GM21526 (cell line): ENCODE measurements around the gene EPHA3.

Source experiments
- ATAC-seq: cut with Tn5 transposase; IDR thresholded peaks from one replicate; pipeline ENCODE4 v1.9.1; 2021; ENCODE audit warnings: moderate library complexity; ENCODE audit not compliant: unreplicated experiment, low FRiP score

Gene EPHA3

GRCh38 chr3:89434621-89435380 is 327.4 kb downstream of the EPHA3 start:
- ATAC-seq, result no peak

DNA sequence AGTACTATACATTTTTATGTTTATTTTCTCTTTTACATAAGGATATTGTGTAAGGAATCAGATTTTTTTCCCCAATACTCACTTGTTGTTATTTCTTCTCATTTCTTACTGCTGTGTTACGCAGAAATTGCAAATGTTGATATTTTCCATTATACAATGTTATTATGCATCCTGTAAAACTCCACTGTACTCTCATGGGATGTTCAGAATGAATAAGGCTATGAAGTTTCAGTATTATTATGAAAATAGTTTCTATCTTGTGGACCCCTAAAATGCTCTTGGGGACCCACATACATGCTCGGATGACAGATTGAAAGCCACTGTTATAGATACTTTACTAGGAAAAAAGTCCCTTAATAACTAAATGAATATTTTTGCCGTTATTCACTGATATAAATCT is 329.4 kb downstream of the EPHA3 start:
- ATAC-seq, result no peak

- no peak for ATAC-seq
These were observed 333.0 kb downstream of the EPHA3 start for GRCh38 chr3:89440386-89440785.

DNA sequence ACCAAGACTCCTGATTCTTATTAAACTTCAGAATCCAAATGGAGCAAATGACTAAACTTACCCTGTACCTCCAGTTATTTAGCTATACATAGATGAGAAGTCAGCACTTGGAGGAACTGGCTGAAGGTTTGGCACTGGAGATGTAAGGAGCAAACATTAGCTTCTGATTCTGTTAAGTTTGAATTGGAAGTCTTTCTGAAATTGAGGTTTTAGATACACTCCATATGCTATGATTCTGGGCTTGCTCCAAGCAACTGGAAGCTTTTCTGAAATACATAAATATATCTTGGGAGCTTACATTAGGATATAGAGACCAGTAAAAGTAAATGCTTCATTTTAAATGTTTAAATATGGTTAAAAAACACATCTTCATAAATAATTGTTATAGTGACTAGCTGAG is 333.7 kb downstream of the EPHA3 start:
- no peak for ATAC-seq

DNA sequence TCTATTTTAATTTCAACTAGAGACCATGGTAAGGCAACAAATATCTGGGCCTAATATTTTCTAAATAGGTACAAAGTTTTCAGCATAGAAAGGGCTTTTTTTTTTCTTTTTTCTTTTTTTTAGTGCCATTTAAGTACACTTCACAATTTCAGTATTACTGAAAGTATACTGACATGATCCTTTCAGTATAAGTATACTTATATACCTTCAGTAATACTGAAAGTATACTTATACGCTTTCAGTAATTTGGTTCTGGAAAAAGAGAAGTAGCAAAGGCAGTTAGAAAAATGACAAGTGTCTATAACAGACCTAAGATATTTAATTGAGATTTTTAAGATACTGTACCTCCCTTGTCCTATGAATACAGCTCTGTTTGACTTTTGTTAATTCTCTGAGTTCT is 339.2 kb downstream of the EPHA3 start:
- no peak for ATAC-seq

GRCh38 chr3:89447243-89447642 is 339.8 kb downstream of the EPHA3 start:
- ATAC-seq, result no peak

DNA sequence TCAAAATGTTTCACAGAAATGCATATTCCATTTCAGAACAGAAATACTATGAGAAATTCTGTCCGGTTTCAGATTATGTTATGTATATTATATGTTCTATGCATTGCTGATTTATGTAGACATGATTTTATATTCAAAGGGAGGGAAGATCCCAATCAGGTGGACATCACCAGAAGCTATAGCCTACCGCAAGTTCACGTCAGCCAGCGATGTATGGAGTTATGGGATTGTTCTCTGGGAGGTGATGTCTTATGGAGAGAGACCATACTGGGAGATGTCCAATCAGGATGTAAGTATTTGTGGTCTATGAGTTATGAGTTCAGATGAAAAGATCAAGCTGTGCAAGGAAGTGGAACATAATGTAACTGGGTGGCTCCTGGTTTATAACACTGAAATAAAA is 341.7 kb downstream of the EPHA3 start:
- no peak for ATAC-seq

GRCh38 chr3:89452066-89452465 is 344.6 kb downstream of the EPHA3 start:
- no peak for ATAC-seq

DNA sequence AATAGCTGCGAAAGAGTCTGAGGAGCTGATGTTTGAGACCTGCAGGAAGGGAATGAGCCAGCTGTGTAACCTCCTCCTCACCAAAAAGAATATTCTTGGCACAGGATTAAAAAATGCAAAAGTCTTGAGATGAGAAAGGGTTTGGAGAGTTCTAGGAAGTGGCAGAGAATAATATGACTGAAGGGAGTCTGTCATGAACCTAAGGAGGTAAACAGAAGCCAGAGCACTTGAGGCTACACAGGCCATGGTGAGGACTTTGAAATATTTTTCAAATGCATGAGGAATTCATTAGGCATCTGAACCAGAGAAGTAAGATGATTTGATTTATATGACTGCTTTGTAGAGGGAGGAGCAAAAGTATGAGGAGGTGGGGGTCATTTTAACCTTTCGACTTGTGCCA is 347.8 kb downstream of the EPHA3 start:
- no peak for ATAC-seq

DNA sequence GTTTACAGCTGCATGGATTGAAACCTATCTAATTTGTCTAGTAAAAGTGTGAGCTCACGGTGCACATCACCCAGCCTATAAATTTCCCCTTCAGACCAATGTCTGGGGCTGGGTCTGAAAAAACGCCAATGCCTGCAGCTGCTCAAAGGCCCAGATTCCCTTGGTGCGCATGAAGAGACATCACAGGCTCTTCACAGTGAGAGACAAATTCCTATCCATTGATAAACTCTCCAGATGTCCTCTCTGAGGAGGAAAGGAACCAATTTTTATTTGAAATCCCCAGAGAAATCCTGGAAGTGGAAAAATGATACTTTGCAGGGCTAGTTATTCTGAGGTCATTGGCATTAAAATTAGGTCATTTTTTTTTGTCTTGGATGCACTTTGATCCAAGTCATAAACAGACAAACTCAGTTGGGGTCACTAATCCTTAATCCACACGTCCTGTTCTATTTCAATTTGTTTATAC is 360.5 kb downstream of the EPHA3 start:
- ATAC-seq, result no peak

DNA sequence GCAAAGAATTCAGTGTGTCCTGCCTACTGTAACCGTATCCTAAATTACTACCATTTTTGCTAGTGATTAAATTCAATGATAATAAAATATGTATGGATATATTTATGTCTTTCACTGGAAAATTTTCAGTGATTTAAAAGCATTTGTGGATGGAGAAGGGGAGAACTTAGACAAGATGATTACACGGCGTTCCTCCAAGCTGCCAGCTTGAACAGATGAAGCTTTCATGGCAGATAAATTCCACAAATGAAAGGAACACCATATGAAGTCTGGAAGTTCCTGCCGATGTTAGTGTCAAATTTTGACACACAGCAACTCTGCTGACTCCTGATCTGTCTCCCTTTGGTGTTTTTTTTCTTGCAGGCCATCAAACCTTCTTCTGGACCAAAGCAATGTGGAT is 364.7 kb downstream of the EPHA3 start:
- no peak for ATAC-seq

GRCh38 chr3:89474333-89475130 is 367.1 kb downstream of the EPHA3 start:
- ATAC-seq, result no peak

DNA sequence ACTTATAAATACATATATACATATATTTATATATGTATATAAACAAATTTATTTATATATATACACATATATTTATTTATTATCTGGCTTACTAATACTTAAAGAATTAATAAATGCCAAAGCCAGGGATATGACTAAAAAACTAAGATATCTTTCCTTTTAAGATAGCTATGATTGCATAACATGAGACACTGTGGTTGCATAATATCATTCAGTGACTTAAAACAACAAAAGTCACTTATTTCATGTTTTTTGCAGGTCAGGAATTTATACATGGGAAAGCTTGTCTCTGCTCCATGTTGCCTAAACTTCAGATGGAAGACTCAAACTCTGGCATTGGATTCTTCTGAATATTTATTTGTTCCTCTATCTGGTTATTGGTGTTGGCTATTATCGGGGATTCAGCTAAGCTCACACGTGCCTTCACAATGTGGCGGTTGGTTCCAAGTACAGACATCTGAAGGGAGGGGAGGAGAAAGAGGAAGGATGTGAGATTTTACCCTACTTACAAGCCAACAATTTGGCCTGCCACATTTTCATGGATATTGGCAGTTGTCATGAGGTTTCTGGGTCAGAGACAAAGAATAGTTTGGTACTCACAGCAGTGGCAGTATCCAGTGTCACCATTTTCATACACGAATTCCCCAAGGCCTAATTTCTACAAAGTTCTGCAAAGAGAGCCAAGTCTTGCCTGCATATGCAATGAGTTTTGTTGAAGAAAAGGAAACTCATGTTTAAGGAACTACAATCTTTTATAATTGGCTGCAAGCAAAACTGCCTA is 381.6 kb downstream of the EPHA3 start:
- ATAC-seq, result no peak

DNA sequence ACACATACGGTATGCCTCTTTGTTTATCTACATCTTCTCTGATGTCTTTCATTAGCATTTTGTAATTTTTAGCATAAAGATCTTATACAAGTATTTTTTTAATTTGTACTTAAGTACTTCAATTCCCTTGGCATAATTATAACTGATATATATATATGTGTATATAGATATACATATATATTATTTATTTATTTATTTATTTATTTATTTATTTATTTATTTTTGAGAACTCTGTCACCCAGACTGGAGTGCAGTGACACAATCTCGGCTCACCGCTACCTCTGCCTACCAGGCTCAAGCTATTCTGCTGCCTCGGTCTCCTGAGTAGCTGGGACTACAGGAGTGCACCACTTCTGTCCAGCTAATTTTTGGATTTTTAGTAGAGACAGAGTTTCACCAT is 382.7 kb downstream of the EPHA3 start:
- ATAC-seq, result no peak

- no peak for ATAC-seq
These were observed 387.3 kb downstream of the EPHA3 start for GRCh38 chr3:89494734-89495133.

DNA sequence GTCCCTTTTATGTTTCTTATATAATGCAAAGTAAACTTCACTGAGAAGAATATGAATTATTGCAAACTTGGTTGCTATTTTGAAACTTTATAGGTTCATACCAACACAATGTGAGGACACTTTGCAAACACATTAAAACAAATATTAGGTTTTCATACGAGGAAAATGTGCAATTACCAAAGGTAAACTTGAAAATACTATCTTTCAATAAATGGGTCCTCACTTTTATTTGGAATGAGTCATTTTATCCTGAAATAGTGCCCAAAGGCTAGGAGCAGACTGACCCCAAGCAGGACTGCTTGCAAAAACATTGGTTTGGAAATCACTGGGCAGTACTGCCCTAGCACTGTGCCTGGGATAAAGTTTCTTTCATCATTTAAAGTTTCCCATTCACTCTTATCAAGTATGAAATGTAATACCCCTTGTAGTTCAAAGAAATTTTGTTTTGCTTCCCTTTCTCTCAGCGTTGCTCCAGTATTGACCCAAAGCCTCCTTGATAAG is 396.5 kb downstream of the EPHA3 start:
- ATAC-seq, result no peak

DNA sequence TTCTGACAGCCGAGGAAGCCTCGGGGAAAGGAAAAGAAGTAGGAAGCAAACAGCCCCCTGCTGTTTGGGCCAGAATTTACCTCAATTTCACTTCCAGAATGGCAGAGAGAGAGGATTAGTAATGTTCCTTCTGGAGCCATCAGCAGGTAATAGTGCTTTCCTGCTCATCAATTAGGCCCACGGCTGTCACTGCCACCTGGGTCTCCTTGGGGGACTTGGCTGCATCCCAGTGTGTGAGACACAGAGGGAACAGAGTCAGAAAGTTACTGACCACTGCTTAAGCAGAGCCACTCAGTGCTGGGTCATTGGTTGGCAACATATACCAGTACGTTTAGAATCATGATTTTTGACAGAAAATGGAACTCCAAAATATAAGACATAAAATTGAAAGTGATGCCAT is 397.0 kb downstream of the EPHA3 start:
- no peak for ATAC-seq

DNA sequence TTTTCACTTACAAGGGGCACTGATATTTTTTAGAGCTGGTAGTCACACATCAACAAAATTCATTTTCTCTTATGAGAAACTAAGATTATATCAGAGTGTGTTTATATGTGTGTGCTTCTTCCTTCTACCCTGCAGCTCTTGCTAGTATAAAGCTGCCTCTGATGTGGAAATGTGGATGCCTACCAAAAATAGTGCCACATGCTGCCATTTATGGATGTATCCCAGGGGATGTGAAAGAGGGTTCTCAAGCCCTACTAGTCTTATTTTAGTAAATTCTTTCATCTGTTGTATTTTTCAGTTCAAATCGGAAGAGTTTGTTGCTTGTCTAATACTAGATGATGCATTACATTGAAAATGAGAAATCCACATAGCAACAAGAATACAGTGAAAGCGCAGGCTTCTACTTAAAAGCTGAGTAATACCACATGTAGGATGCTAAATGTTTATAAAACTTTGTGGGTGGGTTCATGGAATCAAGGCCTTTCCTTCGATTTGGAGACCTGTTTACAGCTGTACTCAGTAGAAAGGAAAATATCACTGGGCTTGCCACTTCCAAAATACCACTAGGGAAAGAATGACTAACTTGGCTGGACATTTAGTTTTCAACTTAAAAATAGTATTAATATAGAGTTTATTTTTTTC is 399.2 kb downstream of the EPHA3 start:
- no peak for ATAC-seq

GRCh38 chr3:89521328-89521727 is 413.9 kb downstream of the EPHA3 start:
- no peak for ATAC-seq

GRCh38 chr3:89522155-89522554 is 414.7 kb downstream of the EPHA3 start:
- no peak for ATAC-seq
